GM04503 (cell line): ENCODE measurements around the gene ANTKMT.
A peak's percentile ranks its signal among the peaks of the same experiment; 100 is the strongest.

Experiments used
- DNase-seq: peaks from one replicate; pipeline ENCODE4 v3.0.0-alpha.2; 2012; ENCODE audit warnings: low read depth

The ANTKMT gene

GRCh38 chr16:700684-701584, 20.0 kb upstream of the ANTKMT start:
- no peak for DNase-seq

DNA sequence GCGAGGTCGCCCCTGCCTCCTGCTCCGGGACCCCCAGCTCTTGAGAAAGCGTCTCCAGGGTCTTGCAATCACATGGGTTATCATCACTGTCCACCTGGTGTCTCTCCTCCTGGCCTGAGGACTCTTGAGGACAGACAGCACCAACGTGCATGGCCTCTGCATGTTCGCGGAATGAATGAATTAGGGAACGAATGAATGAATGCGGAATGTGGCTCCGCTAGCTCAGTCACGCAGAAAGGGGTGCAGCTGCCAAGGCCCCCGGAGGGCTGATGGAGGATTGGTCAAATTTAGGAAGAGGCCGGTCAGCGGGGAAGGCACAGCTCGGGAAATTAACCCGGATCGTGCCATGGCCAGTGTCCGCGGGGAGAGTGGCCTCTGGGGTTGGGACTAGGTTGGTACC, 18.6 kb upstream of the ANTKMT start:
- no peak for DNase-seq

DNA sequence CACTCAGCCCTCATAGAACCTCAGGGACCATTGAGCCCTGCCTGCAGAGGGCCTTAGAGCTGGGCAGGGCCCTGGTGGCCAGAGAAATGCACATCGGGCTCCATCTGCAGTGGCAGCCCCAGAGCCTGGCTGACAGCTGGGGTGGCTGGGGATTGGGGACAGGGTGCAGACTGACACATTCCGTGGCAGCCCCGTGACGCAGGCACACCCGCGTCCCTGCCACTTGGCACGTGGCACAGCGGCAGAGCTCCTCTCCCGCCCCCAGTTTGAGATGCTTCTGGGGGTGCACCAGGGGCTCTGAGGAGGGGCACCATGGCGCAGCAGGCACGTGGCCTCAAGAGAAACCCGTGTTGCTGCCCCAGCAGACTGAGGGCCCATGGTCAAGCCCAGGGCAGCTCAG, 17.5 kb upstream of the ANTKMT start:
- no peak for DNase-seq

DNA sequence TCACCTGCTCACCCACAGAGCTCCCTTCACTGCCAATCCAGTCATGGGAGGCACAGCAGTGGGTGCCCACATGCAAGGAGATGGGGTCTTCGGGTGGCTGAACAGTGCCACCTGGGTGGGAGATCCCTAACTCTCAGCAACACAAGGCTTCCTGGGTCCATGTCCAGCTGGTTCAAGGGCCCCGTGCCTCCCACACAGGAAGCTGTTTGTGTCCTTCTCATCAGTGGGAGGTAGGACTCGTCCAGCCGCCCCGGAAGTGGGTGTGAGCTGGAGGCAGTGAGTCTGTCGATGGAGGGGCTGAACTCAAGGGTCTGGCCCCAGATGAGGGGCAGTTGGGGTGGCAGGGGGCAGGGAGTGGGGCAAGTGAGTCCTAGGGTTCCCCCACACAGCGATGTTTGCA, 16.9 kb upstream of the ANTKMT start:
- no peak for DNase-seq

DNA sequence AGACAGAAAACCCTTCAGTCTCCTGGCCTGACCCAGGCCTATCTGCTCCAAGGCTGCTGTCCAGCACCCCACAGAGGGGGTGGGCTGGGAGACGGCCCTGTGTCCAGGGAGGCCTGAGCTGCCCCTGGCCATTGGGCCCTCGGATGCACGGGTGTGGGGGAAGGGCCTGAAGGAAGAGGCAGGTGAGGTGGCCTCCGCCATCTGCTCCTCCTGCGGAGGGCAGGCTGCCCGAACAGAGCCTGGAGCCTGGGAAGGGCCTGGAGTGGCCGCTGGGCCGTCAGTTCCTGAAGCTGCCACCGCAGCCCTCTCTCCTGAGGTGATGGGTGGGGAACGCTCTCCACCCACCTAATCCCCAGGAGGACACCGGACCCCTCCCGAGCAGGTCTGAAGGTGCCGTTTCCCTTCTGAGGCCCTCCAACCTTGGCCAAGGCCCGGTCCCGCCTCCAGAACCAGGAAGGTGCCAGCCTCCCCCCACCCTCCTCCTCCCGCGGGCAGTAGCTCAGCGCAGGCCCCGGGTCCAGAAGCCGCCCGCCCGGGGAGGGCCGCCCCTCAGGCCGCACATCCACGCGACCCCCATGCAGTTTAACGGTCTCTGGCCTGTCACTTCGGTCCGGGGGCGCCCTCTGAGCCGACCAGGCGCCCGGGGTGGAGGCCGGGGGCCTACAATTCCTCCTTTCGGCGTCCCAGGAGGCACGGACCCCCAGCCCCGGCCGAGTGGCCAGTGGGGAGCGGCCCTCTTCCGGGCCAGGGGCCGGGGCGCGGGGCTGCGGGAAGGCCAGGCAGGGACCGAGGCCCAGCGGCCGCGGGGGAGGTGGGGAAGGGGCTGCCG, 16.2 kb upstream of the ANTKMT start:
- DNase-seq, result no peak

DNA sequence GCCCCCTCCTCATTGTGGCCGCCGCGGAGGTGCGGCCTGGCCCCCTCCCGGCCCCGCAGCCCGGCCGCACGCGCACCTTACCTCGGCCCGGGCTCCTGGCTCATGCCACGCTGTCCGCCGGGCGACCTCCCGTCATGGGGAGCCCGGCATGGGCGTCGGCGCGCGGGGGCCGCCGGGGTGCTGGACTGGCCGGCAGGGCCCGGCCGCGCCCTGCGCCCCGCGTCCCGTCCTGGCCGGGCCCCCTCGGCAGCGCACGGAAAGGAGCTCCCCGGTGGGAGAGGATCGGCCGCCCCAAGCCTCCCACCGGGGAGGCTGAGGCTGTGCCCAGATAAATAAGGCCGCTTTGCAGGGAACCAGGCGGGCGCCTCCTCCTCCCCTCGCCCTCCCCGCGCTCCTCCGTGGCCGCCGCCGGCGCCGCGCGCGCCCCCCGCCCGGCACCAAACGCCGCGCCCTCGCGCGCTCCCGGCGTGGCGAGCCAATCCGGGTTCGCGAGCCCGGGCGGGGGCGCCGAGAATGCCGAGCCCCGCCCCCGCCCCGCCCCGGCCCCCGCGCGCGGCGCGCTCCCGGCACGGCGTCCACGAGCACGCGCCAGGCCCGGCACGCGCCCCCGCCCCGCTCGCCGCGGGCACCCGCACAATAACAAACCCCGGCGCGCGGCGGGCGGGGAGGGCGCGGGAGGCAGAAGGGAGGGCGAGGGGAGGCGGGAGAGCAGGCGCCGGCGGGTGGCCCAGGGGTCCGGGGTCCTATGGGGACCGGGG, 15.3 kb upstream of the ANTKMT start, which contains the start of gene FBXL16:
Gene FBXL16, minus strand, starts transcription at position 371 of the 758 bp plus-strand sequence. CDS start 8,396 bp downstream, outside the sequence.
- DNase-seq, result no peak

- no peak for DNase-seq
Measured at GRCh38 chr16:706189-707061, 14.5 kb upstream of the ANTKMT start.

GRCh38 chr16:707062-707538, 13.8 kb upstream of the ANTKMT start:
- DNase-seq, result no peak

- no peak for DNase-seq
Measured at GRCh38 chr16:708019-708418, 12.9 kb upstream of the ANTKMT start.

GRCh38 chr16:708959-709358, 12.0 kb upstream of the ANTKMT start:
- no peak for DNase-seq

DNA sequence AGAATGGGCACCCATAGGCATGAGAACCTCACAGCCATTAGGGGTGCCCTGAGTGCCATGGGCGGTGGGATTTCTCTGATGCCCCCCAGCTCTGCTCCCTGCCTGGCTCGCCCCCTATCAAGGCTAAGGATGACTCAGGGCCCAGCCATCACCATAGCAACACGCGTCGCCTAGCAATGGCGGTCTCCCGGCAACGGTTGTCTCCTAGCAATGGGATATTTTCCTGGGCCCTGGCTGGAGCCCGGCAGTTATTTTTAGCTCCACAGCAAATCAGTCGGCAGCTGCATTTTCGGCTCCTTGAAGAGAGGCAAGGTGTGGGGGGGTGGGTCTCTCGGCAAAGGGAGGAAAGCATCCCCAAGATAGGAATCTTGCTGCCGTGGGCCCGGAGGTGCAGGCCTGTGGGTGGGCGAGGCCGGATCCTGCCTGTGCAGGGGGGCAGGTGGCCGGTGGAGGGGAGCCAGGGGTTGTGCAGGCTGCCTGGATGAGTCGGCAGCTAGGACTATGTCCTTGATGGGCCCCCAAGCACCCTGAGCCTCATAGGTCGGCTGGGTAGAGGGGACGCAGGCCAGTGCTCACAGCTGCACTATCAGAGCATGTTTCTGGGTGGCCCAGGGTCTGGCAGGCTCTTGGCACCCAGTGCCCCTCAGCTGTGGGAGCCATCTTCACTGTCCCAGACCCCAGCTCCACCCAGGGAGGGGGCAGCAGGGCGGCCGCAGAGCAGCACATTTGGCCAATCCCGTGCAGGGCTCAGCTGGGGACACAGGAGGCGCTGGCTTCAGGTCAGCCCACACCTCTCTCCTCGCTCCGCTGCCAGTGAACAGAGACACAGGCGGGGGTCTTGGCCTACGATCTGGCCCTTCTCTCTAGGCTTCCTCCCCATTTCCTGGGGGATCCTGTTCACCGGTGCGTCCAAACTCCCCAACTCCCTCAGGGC, 11.1 kb upstream of the ANTKMT start:
- DNase-seq, result peak; percentile 40

DNA sequence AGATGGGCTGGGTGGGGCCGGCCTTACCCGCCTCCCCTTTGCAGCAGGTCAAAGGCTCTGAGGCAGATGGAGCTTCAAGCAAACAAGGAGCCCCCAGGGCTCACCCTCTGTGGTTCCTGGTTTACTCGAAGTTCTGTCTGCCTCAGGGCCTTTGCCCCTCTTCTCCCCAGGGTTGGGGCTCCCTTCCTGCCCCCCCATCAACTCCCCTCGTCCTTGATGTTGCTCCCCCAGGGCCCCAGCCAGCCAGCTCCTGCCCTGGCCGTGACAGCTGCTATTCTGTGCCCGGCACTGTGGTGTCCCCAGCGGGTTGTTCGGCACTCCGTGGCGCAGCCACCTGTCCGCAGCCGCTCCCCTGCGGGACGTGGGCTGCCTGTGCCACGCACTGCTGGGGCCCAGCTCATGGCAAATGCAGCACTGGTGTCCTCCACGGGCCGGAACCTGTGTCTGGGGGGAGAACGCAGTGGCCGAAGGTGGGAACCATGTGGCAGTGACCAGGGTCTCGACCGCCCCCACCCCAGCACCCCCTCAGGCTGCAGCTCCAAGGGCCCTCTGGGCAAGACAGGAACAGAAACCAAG, 10.4 kb upstream of the ANTKMT start:
- DNase-seq, result no peak

- DNase-seq, result no peak
Measured at GRCh38 chr16:711084-711483, 9.9 kb upstream of the ANTKMT start.

- DNase-seq, result no peak
Measured at GRCh38 chr16:711548-712320, 9.2 kb upstream of the ANTKMT start.

- peak; percentile 95 for DNase-seq
Measured at GRCh38 chr16:712740-713250, 8.2 kb upstream of the ANTKMT start.

DNA sequence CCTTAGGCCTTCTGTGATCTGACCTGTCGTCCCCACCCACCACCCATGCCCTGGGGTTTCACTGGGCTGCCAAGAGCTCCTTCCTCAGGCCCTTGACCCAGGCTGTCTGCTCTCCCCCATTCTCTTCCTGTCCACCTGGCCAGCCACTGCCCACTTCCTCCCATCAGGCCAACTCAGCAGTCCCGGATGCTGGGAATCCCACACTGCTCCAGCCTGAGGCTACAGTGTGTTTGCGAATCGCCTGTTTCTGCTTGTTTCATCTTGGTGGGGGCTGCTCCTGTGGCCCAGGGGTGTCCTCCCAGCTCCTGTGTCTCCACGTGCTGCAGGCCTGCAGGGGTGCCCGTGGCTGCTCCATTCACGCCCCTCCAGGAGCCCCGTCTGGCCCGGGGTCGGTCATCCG, 6.9 kb upstream of the ANTKMT start:
- no peak for DNase-seq

- DNase-seq, result peak; percentile 35
Measured at GRCh38 chr16:714558-715476, 6.1 kb upstream of the ANTKMT start, which contains the start of gene METRN. Gene METRN (plus strand): TSS chr16:715118. CDS start chr16:715290, 172 bp downstream.
